Measurements from ENCODE around the gene AQP5. TPM values are rescaled to one million over a fixed set of nuclear protein-coding genes. Genes with fewer than 3 reads are reported as not detected.

The AQP5 gene
- total RNA-seq, 2 experiments from 2014 or later, result not detected

GRCh38 chr12:49925433-49926204, 36.1 kb upstream of the AQP5 start:
- intact Hi-C loops (cut with micrococcal nuclease), result no loop called here
- DNase-seq (no peak), ATAC-seq (no peak)
- Mint-ChIP-seq H3K4me1 (ENCODE audit: low read depth) (peaks cover 2% of the 10 kb centered on the region), H3K27ac (no peak overlapping the region), H3K27me3 (peaks cover 3% of the 10 kb centered on the region), H3K36me3 (ENCODE audit: low read depth) (no peaks in the 10 kb centered on the region), H3K9me3 (no peaks in the 10 kb centered on the region), H3K4me3 (no peak overlapping the region)
- TF ChIP-seq CTCF (IDR thresholded peaks at IDR 0.05), result no peak
- CTCF ChIA-PET, result no interaction called here
- POLR2A ChIA-PET, result no interaction called here

GRCh38 chr12:49928471-49928870, 33.2 kb upstream of the AQP5 start:
- peaks cover 7% of the 10 kb centered on the region for H3K4me1 Mint-ChIP-seq (ENCODE audit: low read depth)
- H3K27me3 Mint-ChIP-seq, result peaks cover 3% of the 10 kb centered on the region
- H3K36me3 Mint-ChIP-seq (ENCODE audit: low read depth), result no peaks in the 10 kb centered on the region
- no peak for TF ChIP-seq CTCF (IDR thresholded peaks at IDR 0.05)
- CTCF ChIA-PET, result interaction anchor here (0.8 to 2.2 kb wide), 4 partner anchors 17 to 183 kb away, joined by 3 to 13 read pairs (median 8); partner anchors contain the start of gene COX14
- DNase-seq, result no peak
- intact Hi-C loops (cut with micrococcal nuclease), result no loop called here
- H3K9me3 Mint-ChIP-seq, result no peaks in the 10 kb centered on the region
- no peak for ATAC-seq
- H3K27ac Mint-ChIP-seq, result no peak overlapping the region
- POLR2A ChIA-PET, result no interaction called here
- H3K4me3 Mint-ChIP-seq, result no peak overlapping the region

GRCh38 chr12:49929581-49929980, 32.1 kb upstream of the AQP5 start:
- ChIA-PET POLR2A (no interaction called here), CTCF (interaction anchor here (0.6 to 2.2 kb wide), 3 partner anchors 16 to 167 kb away, joined by 3 to 12 read pairs (median 4); no protein-coding TSS in a partner anchor)
- intact Hi-C loops (cut with micrococcal nuclease), result no loop called here

GRCh38 chr12:49930515-49931288, 31.0 kb upstream of the AQP5 start:
- Mint-ChIP-seq H3K4me3 (no peak overlapping the region), H3K27ac (no peak overlapping the region), H3K9me3 (no peaks in the 10 kb centered on the region), H3K36me3 (ENCODE audit: low read depth) (no peaks in the 10 kb centered on the region), H3K27me3 (peaks cover 9% of the 10 kb centered on the region), H3K4me1 (ENCODE audit: low read depth) (peaks cover 7% of the 10 kb centered on the region)
- intact Hi-C loops (cut with micrococcal nuclease), result no loop called here
- ChIA-PET CTCF (interaction anchor here (1.1 to 4.1 kb wide), 5 partner anchors 15 to 38 kb away, joined by 3 to 34 read pairs (median 11); no protein-coding TSS in a partner anchor), POLR2A (no interaction called here)
- no peak for TF ChIP-seq CTCF (IDR thresholded peaks at IDR 0.05)
- DNase-seq (no peak), ATAC-seq (peak; percentile 71)

More at GRCh38 chr12:49929581-49929980, 32.1 kb upstream of the AQP5 start:
- Mint-ChIP-seq H3K27ac (no peak overlapping the region), H3K36me3 (ENCODE audit: low read depth) (no peaks in the 10 kb centered on the region), H3K27me3 (peaks cover 5% of the 10 kb centered on the region), H3K4me3 (no peak overlapping the region), H3K4me1 (ENCODE audit: low read depth) (peaks cover 7% of the 10 kb centered on the region), H3K9me3 (no peaks in the 10 kb centered on the region)
- DNase-seq (no peak), ATAC-seq (no peak)
- TF ChIP-seq CTCF (IDR thresholded peaks at IDR 0.05), result no peak
